HFFc6 (cell line): ENCODE results near the gene MRPL1. TPM values are rescaled to one million over a fixed set of nuclear protein-coding genes. Genes with fewer than 3 reads are reported as not detected.
"Not testable (repeated sequence)": the region's sequence is repeated elsewhere in the genome, so short reads cannot be mapped to it uniquely, and the experiment has no call there.

ENCODE experiments used
- DNase-seq: peaks from one replicate; pipeline ENCODE4 v3.0.0-alpha.2; 2018
- H3K27ac Mint-ChIP-seq: 2 replicates; pipeline ENCODE4 v1.8.0; 2020; ENCODE audit warnings: mild to moderate bottlenecking, mixed read lengths
- H3K27me3 Mint-ChIP-seq: 2 replicates; pipeline ENCODE4 v1.8.0; 2021; ENCODE audit warnings: mild to moderate bottlenecking, moderate library complexity, mixed read lengths; ENCODE audit not compliant: insufficient read depth
- H3K36me3 Mint-ChIP-seq: 2 replicates; pipeline ENCODE4 v1.8.0; 2021; ENCODE audit warnings: low read depth, mixed read lengths
- H3K4me1 Mint-ChIP-seq: 2 replicates; pipeline ENCODE4 v1.8.0; 2020; ENCODE audit warnings: low read depth, mixed read lengths
- H3K4me3 Mint-ChIP-seq: 2 replicates; pipeline ENCODE4 v1.8.0; 2020; ENCODE audit warnings: mild to moderate bottlenecking, moderate library complexity, mixed read lengths
- H3K9me3 Mint-ChIP-seq: 2 replicates; pipeline ENCODE4 v1.8.0; 2020; ENCODE audit warnings: mild to moderate bottlenecking, mixed read lengths
- CTCF ChIP-seq: fragments of 200-600 bp; sonication (generic); IDR thresholded peaks from 2 replicates; pipeline ENCODE4 v1.5.0; 2021; ENCODE audit warnings: antibody characterized with exemption, mild to moderate bottlenecking
- total RNA-seq, 6 experiments: library from RNA; stranded (reverse); fragmentation: NEBNext Ultra II Directional; extraction: Animal tissue kit (Norgen Biotek cat#: 25700); gene quantifications; 2 replicates in 1 of 6; 3 replicates in 5 of 6; pipeline ENCODE4 v1.2.3, GENCODE V29; 2021

MRPL1 gene
- total RNA-seq, 6 experiments from 2014 or later: 29.2 to 48.8 (median 45.1) TPM

DNA sequence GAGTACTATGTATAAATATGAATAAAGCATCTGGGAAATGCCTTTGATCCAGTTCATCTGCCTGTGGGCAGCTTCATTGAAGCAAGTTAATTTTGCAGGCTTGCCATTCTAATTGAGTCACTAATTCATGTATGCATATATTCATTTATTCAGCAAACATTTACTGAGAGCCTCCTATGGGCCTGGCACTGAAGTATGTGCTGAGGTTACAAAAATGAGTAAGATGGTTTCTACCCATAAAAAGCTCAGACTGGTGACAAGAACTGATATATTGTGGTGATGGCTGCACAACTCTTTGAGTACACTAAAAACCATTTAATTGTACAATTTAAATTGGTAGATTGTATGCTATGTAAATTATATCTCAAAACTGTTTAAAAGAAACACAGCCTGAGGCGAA is 1.1 kb upstream of the MRPL1 start:
- Mint-ChIP-seq H3K4me1 (peaks cover 39% of the 10 kb centered on the region), H3K4me3 (peak overlapping the region; percentile 96), H3K27ac (peak overlapping the region; percentile 100), H3K36me3 (peaks cover 12% of the 10 kb centered on the region), H3K27me3 (no peaks in the 10 kb centered on the region; the same call in 1 of the 2 replicates), H3K9me3 (no peaks in the 10 kb centered on the region)
- no peak for TF ChIP-seq CTCF
- DNase-seq: no peak

GRCh38 chr4:77863341-77863740 is 711 bp downstream of the MRPL1 start:
- H3K9me3 Mint-ChIP-seq, DNase-seq, H3K27me3 Mint-ChIP-seq: not testable (repeated sequence)
- Mint-ChIP-seq H3K27ac (peak overlapping the region; percentile 100), H3K36me3 (peaks cover 16% of the 10 kb centered on the region), H3K4me3 (peak overlapping the region; percentile 96), H3K4me1 (peaks cover 32% of the 10 kb centered on the region)

- no peak for DNase-seq
- no peak for TF ChIP-seq CTCF
- Mint-ChIP-seq H3K9me3 (no peaks in the 10 kb centered on the region), H3K4me3 (no peak overlapping the region; the same call in 1 of the 2 replicates), H3K36me3 (peaks cover 16% of the 10 kb centered on the region), H3K27ac (no peak overlapping the region), H3K4me1 (peaks cover 32% of the 10 kb centered on the region), H3K27me3 (no peaks in the 10 kb centered on the region; the same call in 1 of the 2 replicates)
Observed at GRCh38 chr4:77865259-77865658, 2.6 kb downstream of the MRPL1 start.

GRCh38 chr4:77872723-77873445 is 10.3 kb downstream of the MRPL1 start:
- DNase-seq: no peak
- Mint-ChIP-seq H3K27ac (no peak overlapping the region), H3K9me3 (no peaks in the 10 kb centered on the region), H3K36me3 (0 out of 2 replicates have a peak, but pooled peaks cover 7% of the 10 kb centered on the region), H3K27me3 (no peaks in the 10 kb centered on the region), H3K4me1 (peaks cover 2% of the 10 kb centered on the region), H3K4me3 (no peak overlapping the region)
- no peak for TF ChIP-seq CTCF

DNA sequence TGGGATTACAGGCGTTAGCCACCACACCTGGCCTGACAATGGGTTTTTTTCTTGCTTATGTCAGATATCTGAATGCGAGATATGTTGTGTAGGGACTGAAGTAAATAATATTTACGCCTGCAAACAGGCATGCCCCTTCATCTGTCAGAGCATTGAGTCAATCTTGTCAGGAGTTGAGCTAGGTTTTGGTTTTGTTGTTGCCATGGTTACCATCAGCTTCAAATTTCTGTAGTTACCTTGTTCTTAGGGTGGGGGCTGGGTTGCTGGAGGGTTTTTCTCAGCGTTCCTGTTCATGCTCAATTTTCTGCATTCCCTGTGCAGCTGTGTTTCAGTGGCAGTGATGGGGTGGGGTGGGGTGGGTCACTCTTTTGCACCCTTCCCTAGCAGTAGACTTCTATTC is 14.5 kb downstream of the MRPL1 start:
- Mint-ChIP-seq H3K9me3 (no peaks in the 10 kb centered on the region), H3K36me3 (peaks cover 22% of the 10 kb centered on the region), H3K27me3 (no peaks in the 10 kb centered on the region), H3K4me3 (no peak overlapping the region), H3K4me1 (peaks cover 14% of the 10 kb centered on the region), H3K27ac (no peak overlapping the region)
- DNase-seq: no peak
- TF ChIP-seq CTCF: no peak

DNA sequence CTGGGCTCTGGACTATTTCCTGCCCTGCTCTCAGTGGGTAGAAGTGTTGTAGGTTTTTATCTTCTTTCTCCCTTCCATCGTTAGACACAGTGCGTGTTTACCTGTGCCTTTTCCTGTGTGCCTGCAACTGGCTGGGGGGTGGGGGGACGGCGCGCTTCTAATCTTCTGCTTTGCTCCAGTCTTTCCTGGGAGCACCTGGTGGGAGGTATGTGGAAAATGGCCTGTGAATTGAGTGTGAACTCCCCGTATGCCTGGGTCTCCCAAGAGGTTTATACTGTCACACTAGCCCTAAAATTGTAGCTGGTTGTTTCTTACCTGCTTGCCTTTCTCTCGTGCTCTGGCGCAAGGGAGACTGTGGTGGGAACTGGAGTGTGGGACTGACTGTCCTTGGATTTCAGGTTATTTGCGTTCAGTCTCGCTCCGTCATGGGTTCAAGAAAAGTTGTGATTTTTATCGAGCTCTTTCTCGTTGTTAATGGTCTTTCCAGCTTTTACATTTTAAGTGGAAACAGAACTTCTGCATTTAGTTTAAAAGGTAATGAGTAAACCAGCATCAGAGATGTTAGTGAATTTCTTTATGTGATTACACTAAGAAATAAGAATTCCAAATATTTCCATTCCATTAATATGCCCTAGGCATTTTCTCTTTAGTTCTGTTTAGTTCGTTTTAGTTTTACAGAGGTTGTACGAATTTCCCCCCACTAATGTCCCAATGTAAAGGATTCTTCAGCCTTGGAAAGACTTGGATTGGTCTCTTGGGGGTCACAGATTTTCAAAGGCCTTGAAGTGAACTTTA is 15.3 kb downstream of the MRPL1 start:
- H3K27me3 Mint-ChIP-seq: no peaks in the 10 kb centered on the region
- no peak overlapping the region for H3K4me3 Mint-ChIP-seq
- H3K27ac Mint-ChIP-seq: no peak overlapping the region

More for the DNA sequence above, 15.3 kb downstream of the MRPL1 start:
- peaks cover 17% of the 10 kb centered on the region for H3K4me1 Mint-ChIP-seq
- peaks cover 22% of the 10 kb centered on the region for H3K36me3 Mint-ChIP-seq
- DNase-seq: no peak
- TF ChIP-seq CTCF: no peak
- H3K9me3 Mint-ChIP-seq: no peaks in the 10 kb centered on the region
